GM12873 (cell line): Measurements from ENCODE around the gene CEMIP2.

Experiments
- TF ChIP-seq, protein P1 (sequence below): IDR thresholded peaks from 2 replicates; pipeline ENCODE4 v1.5.1; 2012; ENCODE audit warnings: low read depth, mild to moderate bottlenecking, moderate library complexity, low read length, control low read depth; ENCODE audit not compliant: insufficient read depth; ENCODE audit errors: missing control alignments

CEMIP2 gene

DNA sequence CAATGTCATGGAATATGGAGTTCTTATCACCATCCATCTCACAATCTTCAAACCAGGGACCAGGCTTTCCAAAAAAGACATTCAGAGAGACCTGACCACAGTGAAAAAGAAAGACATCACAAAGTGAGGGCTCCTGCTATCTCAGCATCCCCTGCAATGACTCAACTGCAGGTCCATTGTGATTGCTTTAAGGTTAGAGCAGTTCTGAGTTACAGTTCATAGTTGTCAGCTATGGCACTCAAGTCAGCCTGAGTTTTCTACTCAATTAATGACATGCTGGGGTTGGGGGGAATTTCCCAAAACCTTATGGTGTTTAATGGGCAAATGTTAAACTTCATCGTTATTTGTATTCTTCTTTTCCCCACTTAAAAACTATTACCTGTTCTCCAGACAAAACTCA is 58.9 kb downstream of the CEMIP2 start:
- TF ChIP-seq, protein P1, sequence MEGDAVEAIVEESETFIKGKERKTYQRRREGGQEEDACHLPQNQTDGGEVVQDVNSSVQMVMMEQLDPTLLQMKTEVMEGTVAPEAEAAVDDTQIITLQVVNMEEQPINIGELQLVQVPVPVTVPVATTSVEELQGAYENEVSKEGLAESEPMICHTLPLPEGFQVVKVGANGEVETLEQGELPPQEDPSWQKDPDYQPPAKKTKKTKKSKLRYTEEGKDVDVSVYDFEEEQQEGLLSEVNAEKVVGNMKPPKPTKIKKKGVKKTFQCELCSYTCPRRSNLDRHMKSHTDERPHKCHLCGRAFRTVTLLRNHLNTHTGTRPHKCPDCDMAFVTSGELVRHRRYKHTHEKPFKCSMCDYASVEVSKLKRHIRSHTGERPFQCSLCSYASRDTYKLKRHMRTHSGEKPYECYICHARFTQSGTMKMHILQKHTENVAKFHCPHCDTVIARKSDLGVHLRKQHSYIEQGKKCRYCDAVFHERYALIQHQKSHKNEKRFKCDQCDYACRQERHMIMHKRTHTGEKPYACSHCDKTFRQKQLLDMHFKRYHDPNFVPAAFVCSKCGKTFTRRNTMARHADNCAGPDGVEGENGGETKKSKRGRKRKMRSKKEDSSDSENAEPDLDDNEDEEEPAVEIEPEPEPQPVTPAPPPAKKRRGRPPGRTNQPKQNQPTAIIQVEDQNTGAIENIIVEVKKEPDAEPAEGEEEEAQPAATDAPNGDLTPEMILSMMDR = no peak

DNA sequence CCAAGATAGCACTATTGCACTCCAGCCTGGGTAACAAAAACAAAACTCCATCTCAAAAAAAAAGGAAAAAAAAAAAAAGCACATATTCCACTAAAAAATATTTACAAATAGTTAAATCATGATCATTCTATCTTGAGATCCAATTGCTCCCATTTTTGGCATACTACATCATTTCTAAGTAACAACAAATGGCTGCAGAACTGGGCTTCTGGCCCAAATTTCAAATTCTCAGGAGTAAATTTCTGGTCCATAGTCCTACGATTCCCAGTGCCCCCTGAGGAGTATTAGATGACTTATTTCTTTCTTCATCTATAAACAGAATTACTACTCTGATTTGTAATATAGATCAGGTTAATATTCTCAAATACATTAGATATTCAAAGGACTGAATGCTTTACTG is 62.1 kb downstream of the CEMIP2 start:
- TF ChIP-seq, protein P1 = no peak

- TF ChIP-seq, protein P1 = no peak
Measured at GRCh38 chr9:71704796-71705195, 63.5 kb downstream of the CEMIP2 start.

DNA sequence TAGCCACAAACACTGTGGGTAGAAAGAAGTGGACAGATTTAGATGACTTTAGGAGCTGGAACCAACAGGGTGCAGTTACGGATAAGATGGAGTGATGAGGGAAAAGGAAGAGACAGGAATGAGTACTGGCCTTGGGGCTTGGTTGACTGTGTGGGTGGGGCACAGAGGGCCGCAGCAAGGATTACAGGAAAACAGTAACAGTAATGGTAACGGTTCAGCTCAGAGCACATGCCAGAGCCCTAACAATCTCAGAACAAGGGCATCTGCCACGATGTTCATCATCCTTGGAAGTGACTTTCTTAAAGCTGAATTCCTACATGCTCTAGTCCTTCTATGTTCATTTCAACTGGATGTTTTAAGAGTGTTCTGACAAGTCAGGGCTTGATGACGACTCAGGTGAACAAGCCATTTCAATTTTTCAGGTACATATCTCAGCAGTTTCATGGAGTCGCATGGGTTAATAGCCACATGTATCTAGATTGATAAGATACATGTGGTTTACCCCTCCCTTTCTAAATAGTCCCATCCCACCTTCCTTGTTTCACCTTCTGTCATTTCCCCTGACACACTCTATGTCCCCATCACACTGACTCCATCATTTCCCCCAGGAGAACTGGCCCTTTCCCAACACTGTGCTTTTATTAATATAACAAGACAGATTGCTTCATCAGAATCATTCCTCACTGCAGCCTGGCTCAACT is 65.0 kb downstream of the CEMIP2 start:
- TF ChIP-seq, protein P1 = no peak

DNA sequence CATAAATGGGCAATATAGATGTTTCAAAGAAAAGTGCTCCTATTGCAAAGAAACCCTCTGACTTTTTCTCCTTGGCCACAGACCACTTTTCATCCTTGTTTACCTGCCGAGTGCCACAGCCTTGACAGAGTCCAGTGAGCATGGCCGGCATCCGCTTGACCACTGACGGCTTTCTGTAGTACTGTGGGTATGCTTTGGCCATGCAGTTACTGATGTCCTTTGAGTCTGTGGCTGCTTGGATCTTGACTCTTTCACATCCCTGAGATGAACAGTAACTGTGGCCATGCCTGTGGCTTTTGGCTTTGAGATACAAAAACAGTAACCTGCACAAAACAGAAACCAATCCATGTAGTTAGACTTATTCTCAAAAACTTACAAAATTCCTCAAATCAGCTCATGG is 70.4 kb downstream of the CEMIP2 start:
- TF ChIP-seq, protein P1 = no peak

GRCh38 chr9:71694332-71694731 is 74.0 kb downstream of the CEMIP2 start:
- TF ChIP-seq, protein P1 = no peak

DNA sequence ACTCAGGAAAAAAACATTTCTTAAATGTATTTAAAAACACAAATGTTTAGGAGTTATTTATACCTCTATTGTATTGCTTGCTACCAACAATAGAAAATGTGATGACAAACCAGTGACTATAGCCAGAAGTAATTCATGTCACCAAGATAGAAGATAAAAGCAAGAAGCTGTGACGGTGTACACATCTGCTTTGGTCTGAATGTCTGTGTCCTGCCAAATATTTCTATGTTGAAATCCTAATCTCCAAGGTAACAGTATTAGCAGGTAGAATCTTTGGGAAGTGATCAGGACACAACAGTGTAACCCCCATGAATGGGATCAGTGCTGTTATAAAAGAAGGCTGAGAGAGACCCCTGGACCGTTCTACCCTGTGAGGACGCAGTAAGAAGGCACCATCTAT is 74.7 kb downstream of the CEMIP2 start:
- TF ChIP-seq, protein P1 = no peak
